ENCODE measurements around the gene HNRNPLL.
"Not testable (repeated sequence)": the region's sequence is repeated elsewhere in the genome, so short reads cannot be mapped to it uniquely, and the experiment has no call there.

HNRNPLL gene

GRCh38 chr2:38617301-38617700 lies 14.6 kb upstream of the HNRNPLL start:
- no peak for TF ChIP-seq CTCF (IDR thresholded peaks at IDR 0.05)
- no peak for TF ChIP-seq ZFX (IDR thresholded peaks at IDR 0.05; ENCODE audit: borderline replicate concordance)
- H3K27ac ChIP-seq = no peak overlapping the region

GRCh38 chr2:38615237-38615636 lies 12.5 kb upstream of the HNRNPLL start:
- TF ChIP-seq ZFX (IDR thresholded peaks at IDR 0.05; ENCODE audit: borderline replicate concordance) (no peak), CTCF (IDR thresholded peaks at IDR 0.05) (no peak)
- H3K27ac ChIP-seq = no peak overlapping the region

GRCh38 chr2:38613849-38614213 lies 11.1 kb upstream of the HNRNPLL start:
- no peak overlapping the region for H3K27ac ChIP-seq

GRCh38 chr2:38613126-38613848 lies 10.6 kb upstream of the HNRNPLL start:
- no peak overlapping the region for H3K27ac ChIP-seq
- no peak for TF ChIP-seq CTCF (IDR thresholded peaks at IDR 0.05)
- no peak for TF ChIP-seq ZFX (IDR thresholded peaks at IDR 0.05; ENCODE audit: borderline replicate concordance)

More at GRCh38 chr2:38613849-38614213, 11.1 kb upstream of the HNRNPLL start:
- no peak for TF ChIP-seq ZFX (IDR thresholded peaks at IDR 0.05; ENCODE audit: borderline replicate concordance)

- no peak overlapping the region for H3K27ac ChIP-seq
- no peak for TF ChIP-seq ZFX (IDR thresholded peaks at IDR 0.05; ENCODE audit: borderline replicate concordance)
- no peak for TF ChIP-seq CTCF (IDR thresholded peaks at IDR 0.05)
Observed at GRCh38 chr2:38610851-38611801, 8.4 kb upstream of the HNRNPLL start.

- H3K27ac ChIP-seq = not testable (repeated sequence)
Observed at GRCh38 chr2:38609246-38609645, 6.5 kb upstream of the HNRNPLL start.

GRCh38 chr2:38608755-38609154 lies 6.0 kb upstream of the HNRNPLL start:
- TF ChIP-seq CTCF (IDR thresholded peaks at IDR 0.05) (no peak), ZFX (IDR thresholded peaks at IDR 0.05; ENCODE audit: borderline replicate concordance) (no peak)
- no peak overlapping the region for H3K27ac ChIP-seq

- H3K27ac ChIP-seq = no peak overlapping the region
- TF ChIP-seq CTCF (IDR thresholded peaks at IDR 0.05) = no peak
- TF ChIP-seq ZFX (IDR thresholded peaks at IDR 0.05; ENCODE audit: borderline replicate concordance) = no peak
Observed at GRCh38 chr2:38605298-38605830, 2.6 kb upstream of the HNRNPLL start.
